ENCODE measurements around the gene GABRG3. TPM values are rescaled to one million over a fixed set of nuclear protein-coding genes. Genes with fewer than 3 reads are reported as not detected.

Gene GABRG3
- total and polyA plus RNA-seq, 2 of the 4 experiments (the other 2 are of a cell fraction) = not detected

DNA sequence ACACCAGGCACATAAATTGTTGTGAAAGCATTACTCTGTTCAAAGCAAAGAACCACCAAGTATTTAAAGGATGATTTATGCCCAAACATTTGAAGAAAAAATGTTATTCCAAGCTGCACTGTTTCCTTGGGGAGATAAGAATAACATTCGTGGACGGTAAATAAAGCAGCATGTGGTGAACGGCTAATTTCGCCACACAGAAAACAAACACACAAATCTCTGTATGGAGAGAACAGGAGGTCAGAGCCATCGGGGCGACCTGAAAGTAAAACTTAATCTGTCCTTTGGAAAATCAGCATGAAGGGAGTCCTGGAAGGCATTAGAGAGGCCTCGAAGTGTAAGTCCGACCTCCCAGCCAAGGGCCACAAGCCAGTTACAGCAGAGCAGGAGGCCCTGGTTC lies 27.1 kb upstream of the GABRG3 start:
- no peaks in the 10 kb centered on the region for H3K79me1 ChIP-seq (ENCODE audit: low read depth in 1 of 2, low read length in 2 of 2)
- H3K27ac ChIP-seq (ENCODE audit: insufficient read depth, low read length) = no peak overlapping the region
- no peaks in the 10 kb centered on the region for H3K36me3 ChIP-seq (ENCODE audit: control insufficient read depth, insufficient read depth, low read length)
- DNase-seq = no peak
- BruUV-seq (replicated peaks) = no TSS peak
- no peak overlapping the region for H2BK15ac ChIP-seq (ENCODE audit: low read depth, low read length)
- H3K23ac ChIP-seq (ENCODE audit: low read depth, low read length) = no peak overlapping the region
- no peak overlapping the region for H4K8ac ChIP-seq (ENCODE audit: low read depth in 2 of 2, low read length in 2 of 2)
- H3K4me3 ChIP-seq (ENCODE audit: insufficient read depth, low read depth, low read length) = no peak overlapping the region
- no peak overlapping the region for H3K18ac ChIP-seq (ENCODE audit: low read depth, low read length)
- no peak overlapping the region for H4K91ac ChIP-seq (ENCODE audit: insufficient read depth, low read depth, low read length)
- H3K4me1 ChIP-seq (ENCODE audit: control insufficient read depth, insufficient read depth, low read length) = no peaks in the 10 kb centered on the region
- no peaks in the 10 kb centered on the region for H3K9me1 ChIP-seq (ENCODE audit: insufficient read depth, low read length)
- no peak overlapping the region for H4K5ac ChIP-seq (ENCODE audit: low read depth, low read length)
- intact Hi-C loops (cut with micrococcal nuclease) (no loop called here), dilution Hi-C loops (cut with HindIII; ENCODE audit: low sequenced_read_pairs, unreplicated experiment) (no loop called here), in situ Hi-C loops (cut with MboI; ENCODE audit: low sequenced_read_pairs) (no loop called here)
- no peak overlapping the region for H2AFZ ChIP-seq (replicated peaks; ENCODE audit: low read length, poor library complexity)
- H2BK5ac ChIP-seq (ENCODE audit: low read depth, low read length, poor library complexity, severe bottlenecking) = no peak overlapping the region
- H4K20me1 ChIP-seq (ENCODE audit: insufficient read depth, low read length) = no peaks in the 10 kb centered on the region
- H2AK9ac ChIP-seq (replicated peaks; ENCODE audit: low read depth, low read length, poor library complexity) = no peak overlapping the region
- no peak for TF ChIP-seq RAD21 (IDR thresholded peaks at IDR 0.05; ENCODE audit: low read length)
- no peak for TF ChIP-seq RFX5 (IDR thresholded peaks at IDR 0.05; ENCODE audit: low read depth, low read length)
- TF ChIP-seq, protein P1, sequence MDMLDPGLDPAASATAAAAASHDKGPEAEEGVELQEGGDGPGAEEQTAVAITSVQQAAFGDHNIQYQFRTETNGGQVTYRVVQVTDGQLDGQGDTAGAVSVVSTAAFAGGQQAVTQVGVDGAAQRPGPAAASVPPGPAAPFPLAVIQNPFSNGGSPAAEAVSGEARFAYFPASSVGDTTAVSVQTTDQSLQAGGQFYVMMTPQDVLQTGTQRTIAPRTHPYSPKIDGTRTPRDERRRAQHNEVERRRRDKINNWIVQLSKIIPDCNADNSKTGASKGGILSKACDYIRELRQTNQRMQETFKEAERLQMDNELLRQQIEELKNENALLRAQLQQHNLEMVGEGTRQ (IDR thresholded peaks at IDR 0.05; ENCODE audit: low read depth, low read length) = no peak
- TF ChIP-seq CEBPB (IDR thresholded peaks at IDR 0.05; ENCODE audit: low read depth, low read length) = no peak
- H3K14ac ChIP-seq (replicated peaks; ENCODE audit: low read depth, low read length) = no peak overlapping the region
- H2BK20ac ChIP-seq (ENCODE audit: low read depth, low read length) = no peak overlapping the region
- peaks cover 34% of the 10 kb centered on the region for H3K9me3 ChIP-seq (ENCODE audit: control insufficient read depth, insufficient read depth, low read length)
- no peak overlapping the region for H3K4me2 ChIP-seq (ENCODE audit: low read depth, low read length)
- H3K56ac ChIP-seq (ENCODE audit: extremely low read depth, insufficient read depth, low read length) = no peak overlapping the region
- no peak for ATAC-seq (ENCODE audit: low read depth)
- no peak overlapping the region for H2BK120ac ChIP-seq (ENCODE audit: low read depth, low read length)
- H3K9ac ChIP-seq (ENCODE audit: low read depth, low read length) = no peak overlapping the region
- POLR2A ChIA-PET (ENCODE audit: unreplicated experiment) = no interaction called here
- CTCF ChIA-PET = no interaction called here
- H3K4ac ChIP-seq (ENCODE audit: low read depth, low read length) = no peak overlapping the region
- no CpG with 5 or more reads among the region's 8 CpGs for WGBS, 2 experiments (ENCODE audit: extremely low coverage in 2 of 2, insufficient read length in 1 of 2)
- no peak overlapping the region for H2AK5ac ChIP-seq (ENCODE audit: low read depth, low read length)
- H3K27me3 ChIP-seq (ENCODE audit: control insufficient read depth, insufficient read depth, low read length) = no peaks in the 10 kb centered on the region

Data from IMR-90 (cell line).